Neural progenitor cell (in vitro differentiated cells): ENCODE measurements around the gene MINDY4.

ENCODE experiments used
- CTCF ChIP-seq: fragments of 200-600 bp; sonication (generic); IDR thresholded peaks from 2 replicates; pipeline ENCODE4 v1.5.1; 2017; ENCODE audit warnings: antibody characterized with exemption, mild to moderate bottlenecking
- EZH2 ChIP-seq: fragments of 200-600 bp; sonication (generic); IDR thresholded peaks from 2 replicates; pipeline ENCODE4 v1.6.1; 2017; ENCODE audit warnings: antibody characterized with exemption, mild to moderate bottlenecking, moderate library complexity
- EZH2phosphoT487 ChIP-seq: fragments of 200-600 bp; sonication (generic); IDR thresholded peaks from 2 replicates; pipeline ENCODE4 v1.6.1; 2017; ENCODE audit warnings: antibody characterized with exemption

- no peak for TF ChIP-seq EZH2
- TF ChIP-seq EZH2phosphoT487: no peak
- no peak for TF ChIP-seq CTCF
Observed at GRCh38 chr7:30915005-30915601, 143.9 kb downstream of the MINDY4 start.
